ENCODE measurements around the gene PXN. TPM values are rescaled to one million over a fixed set of nuclear protein-coding genes. Genes with fewer than 3 reads are reported as not detected.

Gene PXN
- total and polyA plus RNA-seq, 2 of the 13 experiments (the other 11 are each of a cell fraction or from before 2014, with no cell fraction given) = 13.6 to 14.2 TPM

DNA sequence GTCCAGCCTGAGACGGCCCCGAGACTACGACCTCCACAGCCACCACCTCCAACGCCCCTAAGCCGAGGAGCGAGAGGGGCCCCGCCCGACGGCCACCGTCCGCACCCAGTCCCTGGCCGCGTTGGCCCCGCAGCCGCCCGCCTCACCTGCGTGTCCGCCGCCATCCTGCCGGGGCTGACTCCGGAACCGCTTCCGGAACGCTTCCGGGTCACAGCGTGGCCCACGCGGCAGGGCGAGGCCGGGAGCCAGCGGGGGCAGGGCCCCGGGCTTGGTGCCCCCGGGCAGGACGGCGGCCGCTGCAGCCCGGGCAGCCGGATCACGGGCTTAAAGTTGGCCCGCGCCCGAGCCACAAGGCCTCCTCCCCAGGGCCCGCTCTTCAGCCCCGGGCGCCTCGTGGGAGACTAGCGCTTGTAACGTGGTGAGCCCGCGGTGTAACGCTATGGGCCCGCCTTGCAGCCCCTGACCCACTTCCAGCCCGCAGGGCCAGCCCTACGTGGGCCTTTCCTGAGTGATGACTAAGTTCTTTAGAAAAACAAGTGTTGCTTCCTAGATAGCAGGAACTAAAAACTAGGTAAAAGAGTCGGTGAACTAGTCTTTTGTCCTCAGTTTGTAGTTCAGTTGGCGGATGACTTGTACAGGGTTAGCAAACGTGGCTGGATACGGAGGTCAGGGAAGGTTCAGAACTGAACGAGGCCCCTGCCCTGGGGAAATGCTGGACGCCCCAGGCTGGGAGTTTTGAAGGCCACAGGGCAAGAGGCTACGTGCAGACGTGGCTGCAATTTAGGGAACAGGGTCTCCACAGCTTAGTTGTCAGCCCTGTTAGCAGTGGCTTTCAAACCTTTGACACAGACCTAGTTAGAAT is 70.8 kb downstream of the PXN start, which contains the start of gene GCN1 (continued):
- TF ChIP-seq, protein P1, sequence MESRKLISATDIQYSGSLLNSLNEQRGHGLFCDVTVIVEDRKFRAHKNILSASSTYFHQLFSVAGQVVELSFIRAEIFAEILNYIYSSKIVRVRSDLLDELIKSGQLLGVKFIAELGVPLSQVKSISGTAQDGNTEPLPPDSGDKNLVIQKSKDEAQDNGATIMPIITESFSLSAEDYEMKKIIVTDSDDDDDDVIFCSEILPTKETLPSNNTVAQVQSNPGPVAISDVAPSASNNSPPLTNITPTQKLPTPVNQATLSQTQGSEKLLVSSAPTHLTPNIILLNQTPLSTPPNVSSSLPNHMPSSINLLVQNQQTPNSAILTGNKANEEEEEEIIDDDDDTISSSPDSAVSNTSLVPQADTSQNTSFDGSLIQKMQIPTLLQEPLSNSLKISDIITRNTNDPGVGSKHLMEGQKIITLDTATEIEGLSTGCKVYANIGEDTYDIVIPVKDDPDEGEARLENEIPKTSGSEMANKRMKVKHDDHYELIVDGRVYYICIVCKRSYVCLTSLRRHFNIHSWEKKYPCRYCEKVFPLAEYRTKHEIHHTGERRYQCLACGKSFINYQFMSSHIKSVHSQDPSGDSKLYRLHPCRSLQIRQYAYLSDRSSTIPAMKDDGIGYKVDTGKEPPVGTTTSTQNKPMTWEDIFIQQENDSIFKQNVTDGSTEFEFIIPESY (CRISPR knock-in tag; IDR thresholded peaks at IDR 0.05) = no peak
- TF ChIP-seq, protein P2, sequence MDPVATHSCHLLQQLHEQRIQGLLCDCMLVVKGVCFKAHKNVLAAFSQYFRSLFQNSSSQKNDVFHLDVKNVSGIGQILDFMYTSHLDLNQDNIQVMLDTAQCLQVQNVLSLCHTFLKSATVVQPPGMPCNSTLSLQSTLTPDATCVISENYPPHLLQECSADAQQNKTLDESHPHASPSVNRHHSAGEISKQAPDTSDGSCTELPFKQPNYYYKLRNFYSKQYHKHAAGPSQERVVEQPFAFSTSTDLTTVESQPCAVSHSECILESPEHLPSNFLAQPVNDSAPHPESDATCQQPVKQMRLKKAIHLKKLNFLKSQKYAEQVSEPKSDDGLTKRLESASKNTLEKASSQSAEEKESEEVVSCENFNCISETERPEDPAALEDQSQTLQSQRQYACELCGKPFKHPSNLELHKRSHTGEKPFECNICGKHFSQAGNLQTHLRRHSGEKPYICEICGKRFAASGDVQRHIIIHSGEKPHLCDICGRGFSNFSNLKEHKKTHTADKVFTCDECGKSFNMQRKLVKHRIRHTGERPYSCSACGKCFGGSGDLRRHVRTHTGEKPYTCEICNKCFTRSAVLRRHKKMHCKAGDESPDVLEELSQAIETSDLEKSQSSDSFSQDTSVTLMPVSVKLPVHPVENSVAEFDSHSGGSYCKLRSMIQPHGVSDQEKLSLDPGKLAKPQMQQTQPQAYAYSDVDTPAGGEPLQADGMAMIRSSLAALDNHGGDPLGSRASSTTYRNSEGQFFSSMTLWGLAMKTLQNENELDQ (CRISPR knock-in tag; IDR thresholded peaks at IDR 0.05; ENCODE audit: borderline replicate concordance) = no peak
- TF ChIP-seq ZFP36 (IDR thresholded peaks at IDR 0.05; ENCODE audit: borderline replicate concordance, low read depth, low read length, partially characterized antibody) (no peak), AHR (CRISPR knock-in tag; IDR thresholded peaks at IDR 0.05) (peak; percentile 78; the same call in 1 of the 2 replicates), ZNF30 (CRISPR knock-in tag; IDR thresholded peaks at IDR 0.05) (no peak; the same call in 1 of the 2 replicates), ZNF720 (CRISPR knock-in tag; IDR thresholded peaks at IDR 0.05) (no peak), RXRA (CRISPR knock-in tag; IDR thresholded peaks at IDR 0.05) (peak; percentile 71), FOXM1 (CRISPR knock-in tag; IDR thresholded peaks at IDR 0.05) (no peak), NR2C2 (CRISPR knock-in tag; IDR thresholded peaks at IDR 0.05; ENCODE audit: borderline replicate concordance) (peak; percentile 100), ZNF121 (CRISPR knock-in tag; IDR thresholded peaks at IDR 0.05) (peak; percentile 66), MBD4 (IDR thresholded peaks at IDR 0.05; ENCODE audit: borderline replicate concordance, low read length) (no peak), SPEN (CRISPR knock-in tag; IDR thresholded peaks at IDR 0.05; ENCODE audit: low read depth) (peak; percentile 95), ZNF460 (CRISPR knock-in tag; IDR thresholded peaks at IDR 0.05; ENCODE audit: borderline replicate concordance) (no peak), MED13 (CRISPR knock-in tag; IDR thresholded peaks at IDR 0.05) (peak; percentile 54; the same call in 1 of the 2 replicates), TBX3 (IDR thresholded peaks at IDR 0.05; ENCODE audit: borderline replicate concordance) (0 out of 2 replicates have a peak, but pooled peaks have one; percentile 19)
- TF ChIP-seq, protein P3, sequence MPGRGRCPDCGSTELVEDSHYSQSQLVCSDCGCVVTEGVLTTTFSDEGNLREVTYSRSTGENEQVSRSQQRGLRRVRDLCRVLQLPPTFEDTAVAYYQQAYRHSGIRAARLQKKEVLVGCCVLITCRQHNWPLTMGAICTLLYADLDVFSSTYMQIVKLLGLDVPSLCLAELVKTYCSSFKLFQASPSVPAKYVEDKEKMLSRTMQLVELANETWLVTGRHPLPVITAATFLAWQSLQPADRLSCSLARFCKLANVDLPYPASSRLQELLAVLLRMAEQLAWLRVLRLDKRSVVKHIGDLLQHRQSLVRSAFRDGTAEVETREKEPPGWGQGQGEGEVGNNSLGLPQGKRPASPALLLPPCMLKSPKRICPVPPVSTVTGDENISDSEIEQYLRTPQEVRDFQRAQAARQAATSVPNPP (CRISPR knock-in tag; IDR thresholded peaks at IDR 0.05) = peak; percentile 94
- TF ChIP-seq, protein P4, sequence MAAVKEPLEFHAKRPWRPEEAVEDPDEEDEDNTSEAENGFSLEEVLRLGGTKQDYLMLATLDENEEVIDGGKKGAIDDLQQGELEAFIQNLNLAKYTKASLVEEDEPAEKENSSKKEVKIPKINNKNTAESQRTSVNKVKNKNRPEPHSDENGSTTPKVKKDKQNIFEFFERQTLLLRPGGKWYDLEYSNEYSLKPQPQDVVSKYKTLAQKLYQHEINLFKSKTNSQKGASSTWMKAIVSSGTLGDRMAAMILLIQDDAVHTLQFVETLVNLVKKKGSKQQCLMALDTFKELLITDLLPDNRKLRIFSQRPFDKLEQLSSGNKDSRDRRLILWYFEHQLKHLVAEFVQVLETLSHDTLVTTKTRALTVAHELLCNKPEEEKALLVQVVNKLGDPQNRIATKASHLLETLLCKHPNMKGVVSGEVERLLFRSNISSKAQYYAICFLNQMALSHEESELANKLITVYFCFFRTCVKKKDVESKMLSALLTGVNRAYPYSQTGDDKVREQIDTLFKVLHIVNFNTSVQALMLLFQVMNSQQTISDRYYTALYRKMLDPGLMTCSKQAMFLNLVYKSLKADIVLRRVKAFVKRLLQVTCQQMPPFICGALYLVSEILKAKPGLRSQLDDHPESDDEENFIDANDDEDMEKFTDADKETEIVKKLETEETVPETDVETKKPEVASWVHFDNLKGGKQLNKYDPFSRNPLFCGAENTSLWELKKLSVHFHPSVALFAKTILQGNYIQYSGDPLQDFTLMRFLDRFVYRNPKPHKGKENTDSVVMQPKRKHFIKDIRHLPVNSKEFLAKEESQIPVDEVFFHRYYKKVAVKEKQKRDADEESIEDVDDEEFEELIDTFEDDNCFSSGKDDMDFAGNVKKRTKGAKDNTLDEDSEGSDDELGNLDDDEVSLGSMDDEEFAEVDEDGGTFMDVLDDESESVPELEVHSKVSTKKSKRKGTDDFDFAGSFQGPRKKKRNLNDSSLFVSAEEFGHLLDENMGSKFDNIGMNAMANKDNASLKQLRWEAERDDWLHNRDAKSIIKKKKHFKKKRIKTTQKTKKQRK (IDR thresholded peaks at IDR 0.05; ENCODE audit: low read length) = no peak
- TF ChIP-seq, protein P5, sequence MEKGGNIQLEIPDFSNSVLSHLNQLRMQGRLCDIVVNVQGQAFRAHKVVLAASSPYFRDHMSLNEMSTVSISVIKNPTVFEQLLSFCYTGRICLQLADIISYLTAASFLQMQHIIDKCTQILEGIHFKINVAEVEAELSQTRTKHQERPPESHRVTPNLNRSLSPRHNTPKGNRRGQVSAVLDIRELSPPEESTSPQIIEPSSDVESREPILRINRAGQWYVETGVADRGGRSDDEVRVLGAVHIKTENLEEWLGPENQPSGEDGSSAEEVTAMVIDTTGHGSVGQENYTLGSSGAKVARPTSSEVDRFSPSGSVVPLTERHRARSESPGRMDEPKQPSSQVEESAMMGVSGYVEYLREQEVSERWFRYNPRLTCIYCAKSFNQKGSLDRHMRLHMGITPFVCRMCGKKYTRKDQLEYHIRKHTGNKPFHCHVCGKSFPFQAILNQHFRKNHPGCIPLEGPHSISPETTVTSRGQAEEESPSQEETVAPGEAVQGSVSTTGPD (CRISPR knock-in tag; IDR thresholded peaks at IDR 0.05) = no peak

Data from HepG2 (cell line).